ENCODE data around the gene BRD4.
"Not testable (repeated sequence)": the region's sequence is repeated elsewhere in the genome, so short reads cannot be mapped to it uniquely, and the experiment has no call there.

The BRD4 gene

GRCh38 chr19:15363048-15363447 lies 30.7 kb upstream of the BRD4 start:
- in situ Hi-C loops (cut with MboI; ENCODE audit: low sequenced_read_pairs) = not testable (repeated sequence)

GRCh38 chr19:15360015-15360414 lies 27.7 kb upstream of the BRD4 start:
- in situ Hi-C loops (cut with MboI; ENCODE audit: low sequenced_read_pairs) = not testable (repeated sequence)

GRCh38 chr19:15358918-15359317 lies 26.6 kb upstream of the BRD4 start:
- in situ Hi-C loops (cut with MboI; ENCODE audit: low sequenced_read_pairs) = no loop called here

GRCh38 chr19:15357906-15358305 lies 25.6 kb upstream of the BRD4 start:
- in situ Hi-C loops (cut with MboI; ENCODE audit: low sequenced_read_pairs) = no loop called here

GRCh38 chr19:15354566-15355296 lies 22.4 kb upstream of the BRD4 start:
- in situ Hi-C loops (cut with MboI; ENCODE audit: low sequenced_read_pairs) = no loop called here

- in situ Hi-C loops (cut with MboI; ENCODE audit: low sequenced_read_pairs) = no loop called here
These were observed 21.6 kb upstream of the BRD4 start for GRCh38 chr19:15353908-15354307.

- in situ Hi-C loops (cut with MboI; ENCODE audit: low sequenced_read_pairs) = not testable (repeated sequence)
These were observed 20.2 kb upstream of the BRD4 start for GRCh38 chr19:15352535-15352934.

GRCh38 chr19:15341328-15341727 lies 9.0 kb upstream of the BRD4 start:
- in situ Hi-C loops (cut with MboI; ENCODE audit: low sequenced_read_pairs) = not testable (repeated sequence)

GRCh38 chr19:15340086-15340485 lies 7.7 kb upstream of the BRD4 start:
- in situ Hi-C loops (cut with MboI; ENCODE audit: low sequenced_read_pairs) = no loop called here

- in situ Hi-C loops (cut with MboI; ENCODE audit: low sequenced_read_pairs) = no loop called here
These were observed 4.9 kb upstream of the BRD4 start for GRCh38 chr19:15337202-15337601.

- in situ Hi-C loops (cut with MboI; ENCODE audit: low sequenced_read_pairs) = not testable (repeated sequence)
These were observed 3.7 kb upstream of the BRD4 start for GRCh38 chr19:15335992-15336391.

GRCh38 chr19:15331419-15332310 lies 674 bp downstream of the BRD4 start:
- in situ Hi-C loops (cut with MboI; ENCODE audit: low sequenced_read_pairs) = no loop called here

GRCh38 chr19:15330801-15331418 lies 1.4 kb downstream of the BRD4 start:
- in situ Hi-C loops (cut with MboI; ENCODE audit: low sequenced_read_pairs) = no loop called here

GRCh38 chr19:15328312-15328711 lies 4.0 kb downstream of the BRD4 start:
- in situ Hi-C loops (cut with MboI; ENCODE audit: low sequenced_read_pairs) = no loop called here

GRCh38 chr19:15324791-15325519 lies 7.4 kb downstream of the BRD4 start:
- in situ Hi-C loops (cut with MboI; ENCODE audit: low sequenced_read_pairs) = no loop called here

- in situ Hi-C loops (cut with MboI; ENCODE audit: low sequenced_read_pairs) = no loop called here
These were observed 8.7 kb downstream of the BRD4 start for GRCh38 chr19:15323496-15324235.

- in situ Hi-C loops (cut with MboI; ENCODE audit: low sequenced_read_pairs) = no loop called here
These were observed 10.6 kb downstream of the BRD4 start for GRCh38 chr19:15321739-15322138.

- in situ Hi-C loops (cut with MboI; ENCODE audit: low sequenced_read_pairs) = no loop called here
These were observed 12.2 kb downstream of the BRD4 start for GRCh38 chr19:15320116-15320515.

GRCh38 chr19:15318241-15318691 lies 14.1 kb downstream of the BRD4 start:
- in situ Hi-C loops (cut with MboI; ENCODE audit: low sequenced_read_pairs) = no loop called here

- in situ Hi-C loops (cut with MboI; ENCODE audit: low sequenced_read_pairs) = no loop called here
These were observed 14.8 kb downstream of the BRD4 start for GRCh38 chr19:15317392-15318071.
